Neural progenitor cell (in vitro differentiated cells): ENCODE results near the gene HEXIM2. TPM values are rescaled to one million over a fixed set of nuclear protein-coding genes. Genes with fewer than 3 reads are reported as not detected.

Experiments used
- DNase-seq: peaks from one replicate; pipeline ENCODE4 v3.0.0-alpha.2; 2016; ENCODE audit warnings: low spot score
- H2AFZ ChIP-seq: fragments of 200-600 bp; sonication (generic); replicated peaks from 2 replicates; pipeline ENCODE4 v1.6.1; 2016; ENCODE audit warnings: antibody characterized with exemption
- H3F3A ChIP-seq: fragments of 200-600 bp; sonication (generic); 2 replicates; pipeline ENCODE4 v1.6.1; 2016; ENCODE audit warnings: antibody characterized with exemption, low read depth
- H3K27ac ChIP-seq: fragments of 200-600 bp; sonication (generic); 2 replicates; pipeline ENCODE4 v1.5.1; 2016; ENCODE audit warnings: mild to moderate bottlenecking
- H3K27me3 ChIP-seq: fragments of 200-600 bp; sonication (generic); 2 replicates; pipeline ENCODE4 v1.6.1; 2016; ENCODE audit warnings: mild to moderate bottlenecking, moderate library complexity
- H3K36me3 ChIP-seq: fragments of 200-600 bp; sonication (generic); 2 replicates; pipeline ENCODE4 v1.5.1; 2016
- H3K4me1 ChIP-seq: fragments of 200-600 bp; sonication (generic); 2 replicates; pipeline ENCODE4 v1.6.1; 2016; ENCODE audit warnings: mixed run types
- H3K4me2 ChIP-seq: fragments of 200-600 bp; sonication (generic); 2 replicates; pipeline ENCODE4 v1.6.1; 2016
- H3K4me3 ChIP-seq: fragments of 200-600 bp; sonication (generic); 2 replicates; pipeline ENCODE4 v1.5.1; 2016
- H3K79me2 ChIP-seq: fragments of 200-600 bp; sonication (generic); 2 replicates; pipeline ENCODE4 v1.6.1; 2016; ENCODE audit warnings: low read depth
- H3K9ac ChIP-seq: fragments of 200-600 bp; sonication (generic); 2 replicates; pipeline ENCODE4 v1.6.1; 2016
- H3K9me3 ChIP-seq: fragments of 200-600 bp; sonication (generic); 2 replicates; pipeline ENCODE4 v1.5.1; 2016; ENCODE audit warnings: low read depth
- H4K20me1 ChIP-seq: fragments of 200-600 bp; sonication (generic); 2 replicates; pipeline ENCODE4 v1.6.1; 2016; ENCODE audit warnings: low read depth
- H3K27ac Mint-ChIP-seq: 3 replicates; pipeline ENCODE4 v1.8.0; 2021; ENCODE audit warnings: mixed read lengths
- H3K27me3 Mint-ChIP-seq: 2 replicates; pipeline ENCODE4 v1.8.0; 2022; ENCODE audit warnings: low read depth, mild to moderate bottlenecking, inconsistent platforms, moderate library complexity, mixed read lengths; ENCODE audit not compliant: insufficient read depth
- H3K36me3 Mint-ChIP-seq: 3 replicates; pipeline ENCODE4 v1.8.0; 2021; ENCODE audit warnings: mixed read lengths
- H3K4me1 Mint-ChIP-seq: 3 replicates; pipeline ENCODE4 v1.8.0; 2021; ENCODE audit warnings: mixed read lengths
- H3K4me3 Mint-ChIP-seq: 3 replicates; pipeline ENCODE4 v1.8.0; 2021; ENCODE audit warnings: mild to moderate bottlenecking, moderate library complexity, mixed read lengths
- H3K9me3 Mint-ChIP-seq: 3 replicates; pipeline ENCODE4 v1.8.0; 2020; ENCODE audit warnings: mixed read lengths
- EZH2 ChIP-seq: fragments of 200-600 bp; sonication (generic); IDR thresholded peaks from 2 replicates; pipeline ENCODE4 v1.6.1; 2017; ENCODE audit warnings: antibody characterized with exemption, mild to moderate bottlenecking, moderate library complexity
- EZH2phosphoT487 ChIP-seq: fragments of 200-600 bp; sonication (generic); IDR thresholded peaks from 2 replicates; pipeline ENCODE4 v1.6.1; 2017; ENCODE audit warnings: antibody characterized with exemption
- total RNA-seq: library from RNA; depleted of rRNA; stranded (reverse); fragments of >200 nt; gene quantifications from 2 replicates; pipeline ENCODE4 v1.2.3, GENCODE V29; 2015; ENCODE audit warnings: low replicate concordance
- TF ChIP-seq, protein P1 (sequence below): fragments of 200-600 bp; sonication (generic); IDR thresholded peaks from 2 replicates; pipeline ENCODE4 v1.5.1; 2017; ENCODE audit warnings: antibody characterized with exemption, mild to moderate bottlenecking

The HEXIM2 gene, protein sequence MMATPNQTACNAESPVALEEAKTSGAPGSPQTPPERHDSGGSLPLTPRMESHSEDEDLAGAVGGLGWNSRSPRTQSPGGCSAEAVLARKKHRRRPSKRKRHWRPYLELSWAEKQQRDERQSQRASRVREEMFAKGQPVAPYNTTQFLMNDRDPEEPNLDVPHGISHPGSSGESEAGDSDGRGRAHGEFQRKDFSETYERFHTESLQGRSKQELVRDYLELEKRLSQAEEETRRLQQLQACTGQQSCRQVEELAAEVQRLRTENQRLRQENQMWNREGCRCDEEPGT
- 4.6 and 9.1 TPM in 2 replicates for total RNA-seq

DNA sequence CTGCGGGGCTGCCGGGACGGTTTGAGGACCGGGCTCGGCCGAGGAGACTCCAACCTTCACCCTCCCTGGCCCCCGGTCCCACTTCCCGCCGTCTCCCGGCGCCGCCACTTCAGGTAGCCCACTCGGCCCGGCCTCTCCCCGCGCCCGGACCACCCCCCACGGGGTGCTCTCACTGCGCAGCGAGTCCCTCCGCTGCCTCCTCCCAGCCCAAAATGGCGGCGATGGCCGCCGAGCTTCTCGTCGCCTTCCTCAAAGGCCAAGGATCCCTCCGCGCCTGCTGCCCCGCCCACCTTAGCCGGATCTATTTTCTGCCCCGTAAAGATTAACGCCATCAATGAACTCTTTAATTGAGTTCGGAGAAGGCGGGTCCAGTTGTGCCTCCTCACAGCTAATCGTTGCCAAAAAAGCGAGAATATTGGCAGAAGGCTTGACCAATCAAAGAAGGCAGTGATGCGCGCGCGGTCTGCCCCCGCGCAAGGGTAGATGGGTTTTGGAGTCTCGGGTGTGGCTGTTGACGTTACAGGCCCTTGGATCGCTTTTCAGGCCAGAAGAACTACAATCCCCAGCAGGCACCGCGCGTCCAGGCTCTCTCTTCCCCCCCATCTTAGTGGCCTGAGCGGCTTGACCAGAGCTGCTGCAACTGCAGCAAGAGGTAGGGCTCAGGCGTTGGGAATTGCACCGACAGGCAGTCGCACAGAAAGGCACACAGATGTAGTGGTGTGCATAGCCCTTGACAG lies at the start of gene HEXIM2:
HEXIM2 (plus strand) TSS at position 588 of the 737 bp plus-strand sequence. CDS start 919 bp downstream, outside the sequence.
- H3K4me2 ChIP-seq = peak within 1 kb of the TSS; percentile 88
- peak within 1 kb of the TSS; percentile 98 for H3K27ac ChIP-seq
- Mint-ChIP-seq H3K4me3 (peak within 1 kb of the TSS; percentile 97), H3K4me1 (peaks cover 26% of the 10 kb centered on the region), H3K27ac (peak within 1 kb of the TSS; percentile 100), H3K36me3 (peaks cover 9% of the 10 kb centered on the region), H3K27me3 (peaks cover 2% of the 10 kb centered on the region), H3K9me3 (no peaks in the 10 kb centered on the region)
- no peaks in the 10 kb centered on the region for H3K27me3 ChIP-seq
- H3K4me3 ChIP-seq = peak within 1 kb of the TSS; percentile 81
- H3K36me3 ChIP-seq = no peaks in the 10 kb centered on the region
- H3F3A ChIP-seq = peaks cover 22% of the 10 kb centered on the region
- DNase-seq = peak; percentile 99
- peak within 1 kb of the TSS; percentile 47 for H2AFZ ChIP-seq
- H3K9me3 ChIP-seq = no peaks in the 10 kb centered on the region
- H4K20me1 ChIP-seq = no peaks in the 10 kb centered on the region
- H3K79me2 ChIP-seq = peaks cover 39% of the 10 kb centered on the region
- H3K9ac ChIP-seq = peak within 1 kb of the TSS; percentile 99
- peaks cover 13% of the 10 kb centered on the region for H3K4me1 ChIP-seq
- TF ChIP-seq EZH2phosphoT487 = no peak
- no peak for TF ChIP-seq EZH2
- TF ChIP-seq, protein P1, sequence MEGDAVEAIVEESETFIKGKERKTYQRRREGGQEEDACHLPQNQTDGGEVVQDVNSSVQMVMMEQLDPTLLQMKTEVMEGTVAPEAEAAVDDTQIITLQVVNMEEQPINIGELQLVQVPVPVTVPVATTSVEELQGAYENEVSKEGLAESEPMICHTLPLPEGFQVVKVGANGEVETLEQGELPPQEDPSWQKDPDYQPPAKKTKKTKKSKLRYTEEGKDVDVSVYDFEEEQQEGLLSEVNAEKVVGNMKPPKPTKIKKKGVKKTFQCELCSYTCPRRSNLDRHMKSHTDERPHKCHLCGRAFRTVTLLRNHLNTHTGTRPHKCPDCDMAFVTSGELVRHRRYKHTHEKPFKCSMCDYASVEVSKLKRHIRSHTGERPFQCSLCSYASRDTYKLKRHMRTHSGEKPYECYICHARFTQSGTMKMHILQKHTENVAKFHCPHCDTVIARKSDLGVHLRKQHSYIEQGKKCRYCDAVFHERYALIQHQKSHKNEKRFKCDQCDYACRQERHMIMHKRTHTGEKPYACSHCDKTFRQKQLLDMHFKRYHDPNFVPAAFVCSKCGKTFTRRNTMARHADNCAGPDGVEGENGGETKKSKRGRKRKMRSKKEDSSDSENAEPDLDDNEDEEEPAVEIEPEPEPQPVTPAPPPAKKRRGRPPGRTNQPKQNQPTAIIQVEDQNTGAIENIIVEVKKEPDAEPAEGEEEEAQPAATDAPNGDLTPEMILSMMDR = no peak

DNA sequence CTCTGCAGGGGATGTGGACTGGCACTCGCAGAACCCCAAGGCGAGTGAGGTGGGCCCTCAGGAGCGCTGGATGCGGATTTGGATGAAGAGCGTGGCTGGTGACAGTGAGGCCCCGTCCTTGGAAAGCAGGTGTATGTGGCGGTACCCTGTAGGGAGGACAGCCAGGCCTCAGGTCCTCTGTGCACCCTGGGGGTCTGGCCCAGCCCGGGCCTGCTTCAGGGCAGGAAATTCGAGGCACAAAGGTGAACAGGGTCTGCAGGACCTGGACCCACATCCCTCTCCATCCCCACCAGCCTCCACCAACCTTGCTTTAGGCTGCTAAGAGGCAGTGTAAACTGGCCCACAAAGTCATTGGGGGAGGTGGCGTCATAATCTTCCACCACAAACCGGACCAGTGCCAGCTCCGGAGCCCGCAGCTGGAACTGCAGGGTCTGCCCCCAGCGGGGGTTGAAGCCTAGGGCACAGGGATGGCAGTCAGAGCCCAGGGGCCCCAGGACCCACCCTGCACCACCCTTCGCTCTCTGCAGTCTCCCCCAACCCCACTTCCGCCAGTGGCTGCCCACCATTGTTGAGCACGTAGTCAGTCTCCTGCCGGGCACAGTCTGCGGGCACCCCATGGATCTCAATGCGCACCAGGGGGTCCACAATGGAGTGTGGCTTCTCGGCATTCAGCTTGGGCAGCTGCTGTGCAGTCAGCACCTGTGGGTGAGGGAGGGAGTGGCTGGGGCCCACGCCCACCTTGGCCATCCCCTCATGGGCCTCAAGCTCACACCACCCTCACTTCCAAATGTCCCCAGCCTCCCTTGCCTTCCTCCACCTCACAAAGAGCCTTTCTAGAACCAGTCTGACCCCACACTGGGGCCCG lies 48.9 kb upstream of the HEXIM2 start:
- Mint-ChIP-seq H3K27ac (no peak overlapping the region), H3K27me3 (peaks cover 2% of the 10 kb centered on the region), H3K9me3 (no peaks in the 10 kb centered on the region)

DNA sequence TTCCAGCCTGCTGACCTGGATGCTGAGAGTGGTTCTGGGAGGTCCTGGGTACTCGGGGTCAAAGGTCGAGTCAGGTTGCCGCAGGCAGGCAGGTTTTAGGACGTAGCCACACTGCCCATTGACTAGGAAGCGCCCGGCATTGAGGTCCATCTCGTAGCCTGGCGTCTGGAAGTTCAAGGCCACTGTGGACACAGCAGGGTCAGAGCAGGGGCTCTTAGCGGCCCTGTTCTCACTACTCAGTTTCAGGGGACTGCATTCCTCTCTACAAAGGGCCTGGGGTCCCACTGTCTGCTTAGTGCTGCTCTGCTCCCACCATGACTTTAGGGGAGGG lies 48.3 kb upstream of the HEXIM2 start:
- Mint-ChIP-seq H3K36me3 (no peaks in the 10 kb centered on the region), H3K27me3 (peaks cover 2% of the 10 kb centered on the region), H3K27ac (no peak overlapping the region), H3K4me3 (no peak overlapping the region), H3K4me1 (peaks cover 32% of the 10 kb centered on the region), H3K9me3 (no peaks in the 10 kb centered on the region)
- TF ChIP-seq, protein P1 = no peak
- TF ChIP-seq EZH2phosphoT487 (no peak), EZH2 (no peak)
- H3K9me3 ChIP-seq = no peaks in the 10 kb centered on the region
- no peaks in the 10 kb centered on the region for H3K36me3 ChIP-seq
- H3K4me2 ChIP-seq = no peak overlapping the region
- peaks cover 8% of the 10 kb centered on the region for H3F3A ChIP-seq
- no peak overlapping the region for H2AFZ ChIP-seq
- H3K79me2 ChIP-seq = no peaks in the 10 kb centered on the region
- no peak overlapping the region for H3K27ac ChIP-seq
- no peak for DNase-seq
- no peak overlapping the region for H3K9ac ChIP-seq
- H3K4me3 ChIP-seq = no peak overlapping the region
- no peaks in the 10 kb centered on the region for H3K4me1 ChIP-seq
- no peaks in the 10 kb centered on the region for H3K27me3 ChIP-seq
- H4K20me1 ChIP-seq = peaks cover 6% of the 10 kb centered on the region

More for the DNA sequence above, 48.9 kb upstream of the HEXIM2 start:
- Histone ChIP-seq H3F3A (peaks cover 8% of the 10 kb centered on the region), H3K4me2 (no peak overlapping the region), H3K4me3 (no peak overlapping the region), H3K27ac (no peak overlapping the region), H3K4me1 (no peaks in the 10 kb centered on the region), H2AFZ (no peak overlapping the region), H3K36me3 (no peaks in the 10 kb centered on the region), H3K27me3 (no peaks in the 10 kb centered on the region), H3K9me3 (no peaks in the 10 kb centered on the region), H3K9ac (no peak overlapping the region), H4K20me1 (peaks cover 6% of the 10 kb centered on the region), H3K79me2 (no peaks in the 10 kb centered on the region)
- H3K4me1 Mint-ChIP-seq = peaks cover 32% of the 10 kb centered on the region
- H3K4me3 Mint-ChIP-seq = no peak overlapping the region
- H3K36me3 Mint-ChIP-seq = peaks cover 3% of the 10 kb centered on the region
- TF ChIP-seq EZH2 = no peak
- TF ChIP-seq, protein P1 = no peak
- no peak for TF ChIP-seq EZH2phosphoT487
- DNase-seq = no peak
